Calu3 (cell line): ENCODE data around the gene ARFGAP2. TPM values are rescaled to one million over a fixed set of nuclear protein-coding genes. Genes with fewer than 3 reads are reported as not detected.

ENCODE experiments used
- BruUV-seq: library from RNA; stranded (reverse); fragments of 400-500 nt; replicated peaks from 2 replicates; lab custom pipeline; 2021; lab: Mats Ljungman, UMichigan
- CTCF ChIA-PET: fragments of 300-600 bp; sonication (Branson Sonifier 250); formaldehyde crosslinking; loops from one replicate; lab custom pipeline; 2022; ENCODE audit warnings: antibody characterized with exemption; lab: Charles Lee
- DNase-seq: peaks from one replicate; pipeline ENCODE4 v3.0.0; 2022
- H3K27ac Mint-ChIP-seq: one replicate; pipeline ENCODE4 v1.8.0; 2022; ENCODE audit warnings: mixed read lengths; ENCODE audit not compliant: unreplicated experiment
- H3K27me3 Mint-ChIP-seq: one replicate; pipeline ENCODE4 v1.8.0; 2022; ENCODE audit warnings: mixed read lengths; ENCODE audit not compliant: unreplicated experiment
- H3K36me3 Mint-ChIP-seq: one replicate; pipeline ENCODE4 v1.8.0; 2022; ENCODE audit warnings: mild to moderate bottlenecking, moderate library complexity, mixed read lengths; ENCODE audit not compliant: insufficient read depth, unreplicated experiment
- H3K4me1 Mint-ChIP-seq: one replicate; pipeline ENCODE4 v1.8.0; 2022; ENCODE audit warnings: mild to moderate bottlenecking, low read depth, mixed read lengths; ENCODE audit not compliant: unreplicated experiment
- H3K4me3 Mint-ChIP-seq: one replicate; pipeline ENCODE4 v1.8.0; 2022; ENCODE audit warnings: mild to moderate bottlenecking, low read depth, moderate library complexity, mixed read lengths; ENCODE audit not compliant: unreplicated experiment
- H3K9me3 Mint-ChIP-seq: one replicate; pipeline ENCODE4 v1.8.0; 2022; ENCODE audit warnings: low read depth, mixed read lengths; ENCODE audit not compliant: unreplicated experiment
- CTCF ChIP-seq: fragments of 200-600 bp; IDR thresholded peaks from one replicate; pipeline ENCODE4 v1.8.0; 2022; ENCODE audit warnings: antibody characterized with exemption; ENCODE audit not compliant: unreplicated experiment
- intact Hi-C: fragments of 100-400 bp; cut with micrococcal nuclease; formaldehyde crosslinking; loops from one replicate; pipeline ENCODE4 v1.10.0; 2022; ENCODE audit not compliant: unreplicated experiment
- total RNA-seq: library from RNA; stranded (reverse); gene quantifications from 2 replicates; pipeline ENCODE4 v1.2.3, GENCODE V29; 2022

The ARFGAP2 gene
- total RNA-seq, 1 experiment from 2014 or later = 108 TPM

- Mint-ChIP-seq H3K27ac (no peak overlapping the region), H3K9me3 (no peaks in the 10 kb centered on the region), H3K4me3 (no peak overlapping the region), H3K4me1 (no peaks in the 10 kb centered on the region), H3K27me3 (no peaks in the 10 kb centered on the region), H3K36me3 (peaks cover 19% of the 10 kb centered on the region)
- BruUV-seq = no TSS peak
- intact Hi-C loops = loop anchor here (2.0 kb wide), 1 partner anchor 36 kb away; no protein-coding TSS in a partner anchor
- DNase-seq = no peak
- CTCF ChIA-PET = interaction anchor here (0.6 to 1.0 kb wide), 5 partner anchors 8 to 268 kb away, joined by 3 to 7 read pairs (median 3); no protein-coding TSS in a partner anchor
- no peak for TF ChIP-seq CTCF
Measured at GRCh38 chr11:47154616-47155570, 21.8 kb downstream of the ARFGAP2 start.

- CTCF ChIA-PET = interaction anchor here (0.5 to 1.6 kb wide), 17 partner anchors 11 to 434 kb away, joined by 3 to 9 read pairs (median 4); no protein-coding TSS in a partner anchor
- intact Hi-C loops = loop anchor here (1.0 kb wide), 1 partner anchor 264 kb away; no protein-coding TSS in a partner anchor
- Mint-ChIP-seq H3K27ac (peak overlapping the region; percentile 16), H3K9me3 (no peaks in the 10 kb centered on the region), H3K4me3 (no peak overlapping the region), H3K27me3 (no peaks in the 10 kb centered on the region), H3K4me1 (no peaks in the 10 kb centered on the region), H3K36me3 (peaks cover 14% of the 10 kb centered on the region)
- peak; percentile 86 for DNase-seq
- no TSS peak for BruUV-seq
- TF ChIP-seq CTCF = peak; percentile 95
Measured at GRCh38 chr11:47152953-47153950, 23.4 kb downstream of the ARFGAP2 start.

- CTCF ChIA-PET = interaction anchor here (0.6 to 1.6 kb wide), 13 partner anchors 26 to 433 kb away, joined by 3 to 9 read pairs (median 4); no protein-coding TSS in a partner anchor
- no peaks in the 10 kb centered on the region for H3K9me3 Mint-ChIP-seq
- no peaks in the 10 kb centered on the region for H3K4me1 Mint-ChIP-seq
- no peaks in the 10 kb centered on the region for H3K27me3 Mint-ChIP-seq
- H3K27ac Mint-ChIP-seq = no peak overlapping the region
- no peak for TF ChIP-seq CTCF
- intact Hi-C loops = no loop called here
- no TSS peak for BruUV-seq
- no peak for DNase-seq
- H3K4me3 Mint-ChIP-seq = no peak overlapping the region
- peaks cover 9% of the 10 kb centered on the region for H3K36me3 Mint-ChIP-seq
Measured at GRCh38 chr11:47152126-47152952, 24.3 kb downstream of the ARFGAP2 start.
